Esophagus muscularis mucosa (tissue), 3 donors: Measurements from ENCODE around the gene KL.

ENCODE experiments used
- POLR2A ChIP-seq: fragments of 450-650 bp; IDR thresholded peaks from one replicate; pipeline ENCODE4 v1.6.1; 2017; ENCODE audit warnings: antibody characterized with exemption, moderate library complexity, mild to moderate bottlenecking, low read depth
- POLR2AphosphoS5 ChIP-seq, 2 donors: sonication (generic); formaldehyde crosslinking; IDR thresholded peaks; one replicate each; pipeline ENCODE4 v1.6.1; 2017; ENCODE audit warnings: antibody characterized with exemption in 2 of 2
- TF ChIP-seq, protein P1 (sequence below), 3 experiments: fragments of 200-600 bp in 2 of 3; fragments of 450-650 bp in 1 of 3; sonication (generic) in 2 of 3; IDR thresholded peaks; one replicate each; pipeline ENCODE4 v1.5.1; 2017 to 2019; ENCODE audit warnings: antibody characterized with exemption in 3 of 3, mild to moderate bottlenecking in 2 of 3, moderate library complexity in 1 of 3

DNA sequence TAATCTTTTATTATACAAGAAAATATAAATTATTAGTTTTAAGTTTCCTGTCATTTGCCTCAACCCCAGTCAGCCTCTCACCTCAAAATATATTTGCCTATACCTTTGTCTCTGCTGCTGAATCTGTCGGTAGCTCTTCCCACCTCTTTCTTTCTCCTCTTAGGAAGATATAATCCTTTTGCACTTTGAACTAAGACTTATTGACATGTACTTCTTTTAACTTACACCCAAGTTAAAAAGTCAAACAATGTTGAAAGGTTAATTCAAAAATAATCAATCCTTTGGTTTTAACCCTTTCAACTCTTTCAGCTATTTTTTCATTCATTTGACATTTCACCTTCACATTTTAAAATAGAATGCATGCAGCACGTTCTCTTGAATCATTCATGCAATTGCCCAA, 9.0 kb upstream of the KL start:
- TF ChIP-seq POLR2A (no peak), POLR2AphosphoS5 (IDR thresholded peaks at IDR 0.05) (no peak)
- TF ChIP-seq, protein P1, sequence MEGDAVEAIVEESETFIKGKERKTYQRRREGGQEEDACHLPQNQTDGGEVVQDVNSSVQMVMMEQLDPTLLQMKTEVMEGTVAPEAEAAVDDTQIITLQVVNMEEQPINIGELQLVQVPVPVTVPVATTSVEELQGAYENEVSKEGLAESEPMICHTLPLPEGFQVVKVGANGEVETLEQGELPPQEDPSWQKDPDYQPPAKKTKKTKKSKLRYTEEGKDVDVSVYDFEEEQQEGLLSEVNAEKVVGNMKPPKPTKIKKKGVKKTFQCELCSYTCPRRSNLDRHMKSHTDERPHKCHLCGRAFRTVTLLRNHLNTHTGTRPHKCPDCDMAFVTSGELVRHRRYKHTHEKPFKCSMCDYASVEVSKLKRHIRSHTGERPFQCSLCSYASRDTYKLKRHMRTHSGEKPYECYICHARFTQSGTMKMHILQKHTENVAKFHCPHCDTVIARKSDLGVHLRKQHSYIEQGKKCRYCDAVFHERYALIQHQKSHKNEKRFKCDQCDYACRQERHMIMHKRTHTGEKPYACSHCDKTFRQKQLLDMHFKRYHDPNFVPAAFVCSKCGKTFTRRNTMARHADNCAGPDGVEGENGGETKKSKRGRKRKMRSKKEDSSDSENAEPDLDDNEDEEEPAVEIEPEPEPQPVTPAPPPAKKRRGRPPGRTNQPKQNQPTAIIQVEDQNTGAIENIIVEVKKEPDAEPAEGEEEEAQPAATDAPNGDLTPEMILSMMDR (IDR thresholded peaks at IDR 0.05), result no peak
